SK-N-DZ (cell line): ENCODE data around the gene ADAMTSL4.
"Not testable (repeated sequence)": the region's sequence is repeated elsewhere in the genome, so short reads cannot be mapped to it uniquely, and the experiment has no call there.

Experiments used
- DNase-seq: peaks from one replicate; pipeline ENCODE4 v3.0.0-alpha.2; 2015; ENCODE audit warnings: low spot score

ADAMTSL4 gene

DNA sequence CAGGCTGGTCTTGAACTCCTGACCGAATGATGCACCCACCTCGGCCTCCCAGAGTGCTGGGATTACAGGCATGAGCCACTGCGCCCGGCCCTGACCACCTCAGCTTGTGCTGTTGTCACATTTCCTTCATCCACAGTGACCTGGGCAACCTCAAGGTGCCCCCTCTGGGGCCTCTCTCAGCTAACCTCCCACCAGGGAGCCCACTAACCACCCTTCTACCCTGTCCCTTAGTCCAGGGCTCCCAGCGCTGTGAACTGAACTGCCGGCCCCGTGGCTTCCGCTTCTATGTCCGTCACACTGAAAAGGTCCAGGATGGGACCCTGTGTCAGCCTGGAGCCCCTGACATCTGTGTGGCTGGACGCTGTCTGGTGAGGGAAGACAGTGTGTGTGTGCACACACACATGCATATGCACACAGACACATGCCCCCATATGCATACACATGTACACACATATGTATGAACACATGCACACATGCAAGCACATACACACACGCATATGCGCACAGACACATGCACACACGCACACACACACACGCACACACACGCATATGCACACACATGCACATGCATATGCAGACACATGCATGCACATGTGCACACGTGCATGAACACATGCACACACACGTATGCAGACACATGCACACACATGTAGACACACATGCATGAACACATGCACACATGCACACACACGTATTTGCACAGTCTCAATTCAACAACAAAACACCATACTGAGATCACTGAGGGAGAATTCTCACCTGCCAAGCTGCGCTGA, 6.2 kb downstream of the ADAMTSL4 start:
- no peak for DNase-seq

- no peak for DNase-seq
These were observed 7.0 kb downstream of the ADAMTSL4 start for GRCh38 chr1:150555971-150556865.

- DNase-seq, result no peak
These were observed 7.9 kb downstream of the ADAMTSL4 start for GRCh38 chr1:150557065-150557600.

GRCh38 chr1:150557813-150558212, 8.6 kb downstream of the ADAMTSL4 start:
- DNase-seq, result no peak

GRCh38 chr1:150558303-150558704, 9.1 kb downstream of the ADAMTSL4 start:
- no peak for DNase-seq

DNA sequence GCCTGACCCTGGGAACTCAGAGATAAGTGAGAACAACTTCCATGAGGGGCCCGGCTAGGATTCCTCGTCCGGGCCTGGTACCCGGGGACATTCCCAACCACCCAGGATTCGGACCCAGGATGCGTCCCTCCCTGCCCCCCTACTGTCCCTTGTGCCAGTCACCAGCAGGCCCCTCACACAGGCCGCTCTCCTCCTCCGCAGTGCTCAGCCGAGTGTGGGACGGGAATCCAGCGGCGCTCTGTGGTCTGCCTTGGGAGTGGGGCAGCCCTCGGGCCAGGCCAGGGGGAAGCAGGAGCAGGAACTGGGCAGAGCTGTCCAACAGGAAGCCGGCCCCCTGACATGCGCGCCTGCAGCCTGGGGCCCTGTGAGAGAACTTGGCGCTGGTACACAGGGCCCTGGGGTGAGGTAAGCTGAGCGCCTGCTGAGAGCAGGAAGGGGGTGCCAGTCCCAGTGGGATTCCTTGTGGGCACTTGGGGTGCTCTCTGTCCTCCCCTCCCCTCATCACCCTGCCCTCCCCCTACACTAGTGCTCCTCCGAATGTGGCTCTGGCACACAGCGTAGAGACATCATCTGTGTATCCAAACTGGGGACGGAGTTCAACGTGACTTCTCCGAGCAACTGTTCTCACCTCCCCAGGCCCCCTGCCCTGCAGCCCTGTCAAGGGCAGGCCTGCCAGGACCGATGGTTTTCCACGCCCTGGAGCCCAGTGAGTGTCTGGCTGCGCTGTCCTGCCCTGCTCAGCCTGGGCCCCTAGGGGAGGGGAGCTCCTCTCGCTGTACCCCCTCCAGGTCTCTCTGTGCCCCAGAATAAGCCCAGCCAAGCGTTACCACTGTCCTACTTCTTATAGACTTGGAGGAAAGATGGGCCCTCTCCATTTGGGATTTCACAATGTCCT, 9.8 kb downstream of the ADAMTSL4 start:
- no peak for DNase-seq

DNA sequence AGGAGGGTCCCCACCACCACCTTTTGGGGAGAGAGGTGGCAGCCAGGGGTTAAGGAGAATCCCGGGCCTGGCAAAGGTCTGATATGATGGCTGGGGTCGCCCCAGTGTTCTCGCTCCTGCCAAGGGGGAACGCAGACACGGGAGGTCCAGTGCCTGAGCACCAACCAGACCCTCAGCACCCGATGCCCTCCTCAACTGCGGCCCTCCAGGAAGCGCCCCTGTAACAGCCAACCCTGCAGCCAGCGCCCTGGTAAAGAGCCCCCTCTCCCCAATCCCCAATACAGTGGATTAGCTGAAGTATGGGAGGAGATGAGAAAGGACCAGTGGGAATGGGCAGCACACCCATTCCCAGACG, 10.4 kb downstream of the ADAMTSL4 start:
- no peak for DNase-seq

DNA sequence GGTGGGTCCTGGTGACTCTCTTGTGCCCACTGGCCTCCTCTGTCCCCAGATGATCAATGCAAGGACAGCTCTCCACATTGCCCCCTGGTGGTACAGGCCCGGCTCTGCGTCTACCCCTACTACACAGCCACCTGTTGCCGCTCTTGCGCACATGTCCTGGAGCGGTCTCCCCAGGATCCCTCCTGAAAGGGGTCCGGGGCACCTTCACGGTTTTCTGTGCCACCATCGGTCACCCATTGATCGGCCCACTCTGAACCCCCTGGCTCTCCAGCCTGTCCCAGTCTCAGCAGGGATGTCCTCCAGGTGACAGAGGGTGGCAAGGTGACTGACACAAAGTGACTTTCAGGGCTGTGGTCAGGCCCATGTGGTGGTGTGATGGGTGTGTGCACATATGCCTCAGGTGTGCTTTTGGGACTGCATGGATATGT, 10.8 kb downstream of the ADAMTSL4 start:
- peak; percentile 83 for DNase-seq

GRCh38 chr1:150560576-150561253, 11.5 kb downstream of the ADAMTSL4 start:
- peak; percentile 88 for DNase-seq

DNA sequence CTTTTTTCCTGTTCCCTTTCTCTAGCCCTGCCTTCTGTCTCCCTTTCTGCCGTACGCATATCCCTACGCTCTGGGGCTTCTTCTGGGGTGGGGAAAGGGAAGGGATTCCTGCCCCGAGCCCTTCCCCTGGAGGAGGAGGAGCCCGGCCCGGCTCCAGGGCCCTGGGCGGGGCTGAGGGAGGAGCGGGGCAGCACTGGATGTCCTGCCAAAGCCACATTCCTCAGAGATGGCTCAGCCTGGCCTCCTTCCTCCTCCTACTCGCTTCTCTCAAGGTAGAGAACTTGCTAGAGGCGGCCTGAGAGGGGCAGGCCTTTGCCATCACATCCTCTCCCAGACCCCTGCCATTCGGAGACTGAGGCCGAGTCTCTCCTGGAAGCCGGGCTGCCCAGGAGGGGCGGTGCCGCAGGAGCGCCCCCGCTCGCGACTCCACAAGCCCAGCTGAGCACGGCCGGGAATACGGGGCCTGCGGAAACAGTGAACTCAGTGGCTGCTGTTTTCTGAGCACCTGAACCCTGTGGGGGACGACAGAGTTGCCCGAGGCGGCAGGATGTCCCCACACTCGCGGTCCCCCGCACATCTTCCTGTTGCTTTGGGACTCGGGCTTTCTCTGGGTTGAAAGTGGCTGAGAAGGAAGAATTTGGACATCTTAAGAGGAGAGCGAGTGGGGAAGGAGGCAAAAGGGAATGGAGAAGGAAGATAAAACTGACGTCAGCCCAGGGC, 12.2 kb downstream of the ADAMTSL4 start:
- peak; percentile 89 for DNase-seq

- peak; percentile 78 for DNase-seq
These were observed 12.8 kb downstream of the ADAMTSL4 start for GRCh38 chr1:150561974-150562445.

DNA sequence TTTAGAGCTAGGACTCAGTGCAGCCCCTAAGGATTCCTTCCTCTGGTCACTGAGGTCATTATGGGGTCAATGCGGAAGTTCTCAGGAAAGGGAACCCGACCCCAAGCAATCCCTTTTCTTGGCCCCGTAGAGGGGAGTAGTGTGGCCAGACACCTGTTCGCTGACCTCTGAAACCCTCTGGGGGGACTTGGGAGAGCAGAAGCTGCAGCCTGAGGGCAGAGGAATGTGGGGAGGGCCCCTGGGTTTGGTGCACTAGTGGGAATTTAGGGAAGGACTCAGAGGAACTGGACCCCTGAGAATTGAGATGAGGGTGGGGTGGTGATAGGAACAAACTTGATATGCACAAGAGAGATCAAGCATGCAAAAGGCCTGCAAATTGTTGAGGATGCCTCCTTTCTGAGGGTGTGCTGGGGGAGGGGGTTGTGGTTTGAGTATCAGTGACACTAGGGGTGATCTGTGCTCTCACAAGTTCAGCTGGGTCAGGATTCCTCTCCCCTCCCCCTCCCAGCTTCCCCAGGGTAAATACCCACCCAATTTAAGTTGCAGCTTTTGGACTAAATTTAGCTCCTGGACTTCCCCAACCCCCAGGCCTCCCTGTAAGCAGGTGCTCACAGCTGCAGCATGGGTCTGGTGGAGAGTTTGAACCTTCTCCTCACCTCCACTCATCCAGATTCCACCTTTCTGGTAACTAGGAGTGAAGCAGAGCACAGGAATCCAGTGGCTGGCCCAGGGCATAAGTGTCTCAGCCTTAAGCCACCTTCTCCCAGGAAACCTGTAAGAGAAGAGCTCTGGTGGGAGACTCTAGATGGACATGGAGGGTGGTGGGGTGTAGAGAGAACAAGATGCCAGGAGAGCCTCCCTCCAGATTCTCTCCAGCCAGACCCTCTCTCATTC, 13.5 kb downstream of the ADAMTSL4 start:
- no peak for DNase-seq

DNA sequence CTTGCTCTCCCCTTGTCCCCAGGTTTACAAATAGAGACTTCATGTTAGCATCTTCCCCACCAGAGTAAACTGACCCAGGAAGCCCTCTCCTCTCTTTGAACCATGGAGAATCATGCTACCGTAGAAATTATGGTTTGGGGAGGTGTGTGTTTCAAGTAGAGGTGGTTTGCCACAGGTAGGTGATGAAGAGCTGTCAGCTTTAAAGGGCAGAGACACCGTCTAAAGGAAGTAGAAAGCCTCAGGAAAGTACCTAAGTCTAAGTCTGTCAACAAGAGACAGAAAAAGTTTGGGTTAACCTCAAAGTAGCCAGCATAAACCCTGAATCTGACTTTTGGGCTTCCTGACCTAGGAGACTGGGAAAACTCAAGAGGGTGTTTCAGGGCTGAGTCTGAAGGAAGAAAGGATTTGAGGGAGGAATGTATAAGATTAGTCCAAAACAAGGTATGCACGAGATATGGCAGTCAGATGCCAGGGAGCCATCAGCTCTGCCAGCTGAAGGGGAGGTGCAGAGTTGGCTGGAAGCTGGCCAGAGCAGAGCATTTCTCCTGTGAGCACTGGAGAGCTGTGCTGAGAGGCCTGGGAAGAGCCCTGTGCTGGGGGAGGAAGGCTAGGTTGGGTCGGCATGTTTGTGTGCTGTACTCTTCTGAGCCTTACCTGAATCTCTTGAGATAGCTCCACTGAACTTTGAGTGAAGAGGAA, 14.3 kb downstream of the ADAMTSL4 start:
- DNase-seq, result no peak

- DNase-seq, result no peak
These were observed 15.1 kb downstream of the ADAMTSL4 start for GRCh38 chr1:150564051-150564991.

- DNase-seq, result not testable (repeated sequence)
These were observed 16.2 kb downstream of the ADAMTSL4 start for GRCh38 chr1:150565240-150565991.

GRCh38 chr1:150566589-150567340, 17.6 kb downstream of the ADAMTSL4 start:
- DNase-seq, result no peak
